Motor neuron (in vitro differentiated cells): Measurements from ENCODE around the gene SPINK8. TPM values are rescaled to one million over a fixed set of nuclear protein-coding genes. Genes with fewer than 3 reads are reported as not detected.
"Not testable (repeated sequence)": the region's sequence is repeated elsewhere in the genome, so short reads cannot be mapped to it uniquely, and the experiment has no call there.

ENCODE experiments used
- ATAC-seq, 8 experiments: fragments of 200-7000 bp; cut with Tn5 transposase; replicated peaks in 6 of 8; 2 replicates each; pipeline ENCODE4 v1.8.0; 2021; ENCODE audit warnings: mild to moderate bottlenecking in 8 of 8, moderate library complexity in 8 of 8
- H3K27ac ChIP-seq, 2 donors: fragments of 250-450 bp; sonication (Bioruptor Pico); 2 replicates each; pipeline ENCODE4 v1.9.0; 2021; ENCODE audit warnings: antibody characterized with exemption in 2 of 2, mild to moderate bottlenecking in 2 of 2, moderate library complexity in 1 of 2
- H3K4me1 ChIP-seq, 2 donors: fragments of 250-450 bp; sonication (Bioruptor Pico); replicated peaks in 1 of 2; 2 replicates each; pipeline ENCODE4 v1.6.1; 2021; ENCODE audit warnings: antibody characterized with exemption in 2 of 2, mild to moderate bottlenecking in 2 of 2, moderate library complexity in 1 of 2
- H3K4me3 ChIP-seq, 5 donors: fragments of 250-450 bp; sonication (Bioruptor Pico); 2 replicates each; pipeline ENCODE4 v1.9.0; 2021; ENCODE audit warnings: antibody characterized with exemption in 5 of 5, mild to moderate bottlenecking in 5 of 5, moderate library complexity in 4 of 5
- WGBS, 10 experiments: fragments of 450-650 bp; shearing (Covaris generic); methylation state at CpG; one replicate each; pipeline ENCODE4 v1.0.0; 2022; 5-methylcytosine and 5-hydroxymethylcytosine counted together
- in situ Hi-C, 9 experiments: fragments of 400-800 bp; cut with MboI; loops; one replicate each; pipeline ENCODE4 v1.15.0; 2021; ENCODE audit warnings: low sequenced_read_pairs in 9 of 9, low pct_unique_long_range_greater_than_20kb in 2 of 9; ENCODE audit not compliant: unreplicated experiment in 9 of 9
- total RNA-seq, 8 experiments: library from RNA; unstranded; fragments of 300-600 nt; gene quantifications; 2 replicates each; pipeline versions ENCODE4 v1.2.3 to v1.2.4, GENCODE V29; 2022

The SPINK8 gene
- total RNA-seq, 8 experiments from 2014 or later = not detected

- no peak overlapping the region for H3K27ac ChIP-seq
- WGBS, 10 experiments = 18 to 100% methylated on average over 1 to 3 of the region's 3 CpGs; no CpG with 5 or more reads in 8 of the 10 experiments
- H3K4me1 ChIP-seq = no peaks in the 10 kb centered on the region
- peak in 3 of 8 experiments; percentile 44 to 68 (median 64) for ATAC-seq
- no peak overlapping the region for H3K4me3 ChIP-seq
- in situ Hi-C loops = no loop called here
Observed at GRCh38 chr3:48347500-48347899, 14.0 kb upstream of the SPINK8 start.

GRCh38 chr3:48345946-48346572 lies 12.6 kb upstream of the SPINK8 start:
- H3K27ac ChIP-seq = no peak overlapping the region
- no peak overlapping the region for H3K4me3 ChIP-seq
- in situ Hi-C loops = no loop called here
- no peaks in the 10 kb centered on the region for H3K4me1 ChIP-seq
- no peak for ATAC-seq
- 0 to 80% (median 62%) methylated on average over 1 to 2 of the region's 2 CpGs; no CpG with 5 or more reads in 1 of the 10 experiments for WGBS, 10 experiments

- no peaks in the 10 kb centered on the region for H3K4me1 ChIP-seq
- ATAC-seq = peak in 2 of 8 experiments; percentile 13 to 27
- H3K27ac ChIP-seq = no peak overlapping the region
- 0 to 63% (median 19%) methylated on average over 1 of the region's 1 CpG; no CpG with 5 or more reads in 6 of the 10 experiments for WGBS, 10 experiments
- in situ Hi-C loops = no loop called here
- H3K4me3 ChIP-seq = no peak overlapping the region
Observed at GRCh38 chr3:48344867-48345507, 11.5 kb upstream of the SPINK8 start.

- no peaks in the 10 kb centered on the region for H3K4me1 ChIP-seq
- ATAC-seq = peak in 5 of 8 experiments; percentile 43 to 96 (median 94)
- in situ Hi-C loops = no loop called here
- H3K4me3 ChIP-seq = no peak overlapping the region
- WGBS, 10 experiments = 54 to 95% (median 80%) methylated on average over 1 to 8 of the region's 8 CpGs; no CpG with 5 or more reads in 2 of the 10 experiments
- H3K27ac ChIP-seq = no peak overlapping the region
Observed at GRCh38 chr3:48343432-48343831, 10.0 kb upstream of the SPINK8 start.

- Histone ChIP-seq H3K27ac (no peak overlapping the region), H3K4me3 (no peak overlapping the region), H3K4me1 (no peaks in the 10 kb centered on the region)
- in situ Hi-C loops = no loop called here
- no peak for ATAC-seq
- 16 to 100% (median 72%) methylated on average over 1 to 4 of the region's 4 CpGs; no CpG with 5 or more reads in 4 of the 10 experiments for WGBS, 10 experiments
Observed at GRCh38 chr3:48338635-48339034, 5.2 kb upstream of the SPINK8 start.

- peak in 2 of 8 experiments; percentile 99 for ATAC-seq
- WGBS, 10 experiments = 10 to 95% (median 75%) methylated on average over 1 to 5 of the region's 5 CpGs; no CpG with 5 or more reads in 1 of the 10 experiments
- H3K4me1 ChIP-seq, in situ Hi-C loops, H3K4me3 ChIP-seq, H3K27ac ChIP-seq: not testable (repeated sequence)
Observed at GRCh38 chr3:48337536-48337935, 4.1 kb upstream of the SPINK8 start.

GRCh38 chr3:48335286-48335685 lies 1.8 kb upstream of the SPINK8 start:
- H3K4me1 ChIP-seq, in situ Hi-C loops, ATAC-seq, H3K4me3 ChIP-seq, H3K27ac ChIP-seq: not testable (repeated sequence)
- WGBS, 10 experiments = 70 to 100% (median 77%) methylated on average over 2 to 6 of the region's 9 CpGs; no CpG with 5 or more reads in 3 of the 10 experiments

- Histone ChIP-seq H3K4me3 (no peak overlapping the region), H3K4me1 (no peaks in the 10 kb centered on the region), H3K27ac (no peak overlapping the region)
- no peak for ATAC-seq
- in situ Hi-C loops = no loop called here
- WGBS, 10 experiments = 38 to 92% (median 70%) methylated on average over 2 to 3 of the region's 3 CpGs; no CpG with 5 or more reads in 1 of the 10 experiments
Observed at GRCh38 chr3:48334605-48335004, 1.1 kb upstream of the SPINK8 start.

GRCh38 chr3:48331706-48332435 lies 1.6 kb downstream of the SPINK8 start:
- in situ Hi-C loops, ATAC-seq, H3K4me1 ChIP-seq, H3K27ac ChIP-seq, H3K4me3 ChIP-seq: not testable (repeated sequence)
- 50 to 97% (median 82%) methylated on average over 2 to 7 of the region's 10 CpGs for whole genome bisulfite sequencing, 10 experiments

GRCh38 chr3:48320996-48321395 lies 12.5 kb downstream of the SPINK8 start:
- whole genome bisulfite sequencing, 10 experiments = 13 to 100% (median 64%) methylated on average over 1 to 2 of the region's 2 CpGs; no CpG with 5 or more reads in 4 of the 10 experiments
- in situ Hi-C loops = no loop called here
- ATAC-seq = no peak
- H3K4me3 ChIP-seq = no peak overlapping the region
- no peaks in the 10 kb centered on the region for H3K4me1 ChIP-seq
- H3K27ac ChIP-seq = no peak overlapping the region

- no peak overlapping the region for H3K4me3 ChIP-seq
- H3K27ac ChIP-seq = no peak overlapping the region
- no peaks in the 10 kb centered on the region for H3K4me1 ChIP-seq
- 8 to 100% (median 64%) methylated on average over 1 to 2 of the region's 2 CpGs; no CpG with 5 or more reads in 2 of the 10 experiments for WGBS, 10 experiments
- ATAC-seq = peak in 3 of 8 experiments; percentile 44 to 96 (median 59)
- in situ Hi-C loops = no loop called here
Observed at GRCh38 chr3:48318713-48319468, 14.6 kb downstream of the SPINK8 start.

- no peaks in the 10 kb centered on the region for H3K4me1 ChIP-seq
- ATAC-seq = no peak
- H3K4me3 ChIP-seq = no peak overlapping the region
- in situ Hi-C loops = no loop called here
- H3K27ac ChIP-seq = no peak overlapping the region
Observed at GRCh38 chr3:48314542-48314941, 18.9 kb downstream of the SPINK8 start.
